Nephron (organoid): ENCODE data around the gene DRICH1.
"Not testable (repeated sequence)": the region's sequence is repeated elsewhere in the genome, so short reads cannot be mapped to it uniquely, and the experiment has no call there.

Experiments used
- H3K27ac Mint-ChIP-seq, 3 experiments: 2 replicates each; pipeline ENCODE4 v1.8.0; 2020; ENCODE audit warnings: mixed read lengths in 3 of 3, mild to moderate bottlenecking in 2 of 3, moderate library complexity in 1 of 3
- H3K27me3 Mint-ChIP-seq: 2 replicates; pipeline ENCODE4 v1.8.0; 2021; ENCODE audit warnings: low read depth, mild to moderate bottlenecking, moderate library complexity, mixed read lengths
- H3K36me3 Mint-ChIP-seq: 2 replicates; pipeline ENCODE4 v1.8.0; 2020; ENCODE audit warnings: low read depth, mixed read lengths
- H3K4me1 Mint-ChIP-seq: 2 replicates; pipeline ENCODE4 v1.8.0; 2020; ENCODE audit warnings: mixed read lengths
- H3K4me3 Mint-ChIP-seq, 3 experiments: 2 replicates each; pipeline ENCODE4 v1.8.0; 2020; ENCODE audit warnings: mild to moderate bottlenecking in 3 of 3, mixed read lengths in 3 of 3, moderate library complexity in 2 of 3
- H3K9me3 Mint-ChIP-seq: 2 replicates; pipeline ENCODE4 v1.8.0; 2020; ENCODE audit warnings: mixed read lengths
- TF ChIP-seq, protein P1 (sequence below), 3 experiments: fragments of 200-600 bp; sonication (generic); IDR thresholded peaks; one replicate each; pipeline ENCODE4 v1.5.0; 2021; ENCODE audit warnings: antibody characterized with exemption in 3 of 3; ENCODE audit not compliant: unreplicated experiment in 3 of 3

The DRICH1 gene

DNA sequence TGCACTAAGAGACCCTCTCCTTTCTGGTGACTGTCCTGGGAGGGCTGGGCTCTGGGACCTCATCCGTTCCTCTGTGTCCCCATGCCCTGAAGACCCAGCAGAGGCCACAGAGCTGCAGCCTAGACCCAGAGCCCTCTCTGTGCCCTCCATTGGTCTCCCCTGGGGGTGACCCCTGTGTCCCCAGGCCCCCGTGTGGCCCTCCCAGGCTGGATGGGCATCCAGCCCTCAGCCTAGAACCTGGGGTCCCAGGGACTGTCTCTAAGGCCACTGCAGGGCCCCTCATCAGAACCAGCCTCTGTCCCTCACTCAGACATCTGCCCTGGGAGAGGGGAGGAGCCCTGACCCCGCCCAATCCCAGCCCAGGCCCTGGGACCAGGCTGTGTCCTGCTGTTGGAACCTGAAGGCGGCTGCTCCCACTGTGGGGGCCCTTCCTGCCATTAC is 57.7 kb downstream of the DRICH1 start:
- peaks cover 16% of the 10 kb centered on the region for H3K27me3 Mint-ChIP-seq
- no peaks in the 10 kb centered on the region for H3K36me3 Mint-ChIP-seq
- TF ChIP-seq, protein P1, sequence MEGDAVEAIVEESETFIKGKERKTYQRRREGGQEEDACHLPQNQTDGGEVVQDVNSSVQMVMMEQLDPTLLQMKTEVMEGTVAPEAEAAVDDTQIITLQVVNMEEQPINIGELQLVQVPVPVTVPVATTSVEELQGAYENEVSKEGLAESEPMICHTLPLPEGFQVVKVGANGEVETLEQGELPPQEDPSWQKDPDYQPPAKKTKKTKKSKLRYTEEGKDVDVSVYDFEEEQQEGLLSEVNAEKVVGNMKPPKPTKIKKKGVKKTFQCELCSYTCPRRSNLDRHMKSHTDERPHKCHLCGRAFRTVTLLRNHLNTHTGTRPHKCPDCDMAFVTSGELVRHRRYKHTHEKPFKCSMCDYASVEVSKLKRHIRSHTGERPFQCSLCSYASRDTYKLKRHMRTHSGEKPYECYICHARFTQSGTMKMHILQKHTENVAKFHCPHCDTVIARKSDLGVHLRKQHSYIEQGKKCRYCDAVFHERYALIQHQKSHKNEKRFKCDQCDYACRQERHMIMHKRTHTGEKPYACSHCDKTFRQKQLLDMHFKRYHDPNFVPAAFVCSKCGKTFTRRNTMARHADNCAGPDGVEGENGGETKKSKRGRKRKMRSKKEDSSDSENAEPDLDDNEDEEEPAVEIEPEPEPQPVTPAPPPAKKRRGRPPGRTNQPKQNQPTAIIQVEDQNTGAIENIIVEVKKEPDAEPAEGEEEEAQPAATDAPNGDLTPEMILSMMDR (IDR thresholded peaks at IDR 0.05; ENCODE audit: unreplicated experiment in 3 of 3) = no peak
- no peaks in the 10 kb centered on the region for H3K4me1 Mint-ChIP-seq
- H3K4me3 Mint-ChIP-seq = no peak overlapping the region
- peaks cover 4% of the 10 kb centered on the region for H3K9me3 Mint-ChIP-seq
- no peak overlapping the region for H3K27ac Mint-ChIP-seq

DNA sequence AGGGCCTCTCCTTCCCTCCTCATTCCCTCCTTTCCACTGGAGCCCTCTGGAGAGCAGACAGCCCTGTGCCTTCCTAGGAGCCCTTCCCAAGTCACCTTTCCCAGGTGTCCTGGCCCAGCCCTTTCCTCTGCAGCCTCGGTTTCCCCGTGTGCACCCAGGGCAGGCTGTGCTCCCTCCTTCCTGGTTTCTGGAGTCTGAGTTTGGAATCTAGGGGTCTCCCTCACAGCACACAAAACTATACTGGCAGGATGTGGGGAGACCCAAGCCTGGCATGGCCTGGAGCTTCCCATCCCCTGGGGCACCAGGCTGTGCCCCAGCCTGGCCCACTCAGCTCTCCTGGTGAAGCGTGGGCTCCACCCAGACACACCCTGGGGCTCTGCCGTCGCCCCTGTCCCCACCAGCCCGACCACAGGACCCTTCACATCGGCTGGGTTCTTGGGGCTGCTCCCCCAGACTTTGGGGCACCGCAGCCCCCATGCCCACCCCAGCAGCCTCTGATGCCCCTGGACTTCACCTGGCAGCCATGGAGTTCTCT is 58.4 kb downstream of the DRICH1 start:
- not testable (repeated sequence) for H3K4me3 Mint-ChIP-seq, H3K9me3 Mint-ChIP-seq, H3K36me3 Mint-ChIP-seq, H3K27ac Mint-ChIP-seq, H3K4me1 Mint-ChIP-seq
- peaks cover 16% of the 10 kb centered on the region for H3K27me3 Mint-ChIP-seq

DNA sequence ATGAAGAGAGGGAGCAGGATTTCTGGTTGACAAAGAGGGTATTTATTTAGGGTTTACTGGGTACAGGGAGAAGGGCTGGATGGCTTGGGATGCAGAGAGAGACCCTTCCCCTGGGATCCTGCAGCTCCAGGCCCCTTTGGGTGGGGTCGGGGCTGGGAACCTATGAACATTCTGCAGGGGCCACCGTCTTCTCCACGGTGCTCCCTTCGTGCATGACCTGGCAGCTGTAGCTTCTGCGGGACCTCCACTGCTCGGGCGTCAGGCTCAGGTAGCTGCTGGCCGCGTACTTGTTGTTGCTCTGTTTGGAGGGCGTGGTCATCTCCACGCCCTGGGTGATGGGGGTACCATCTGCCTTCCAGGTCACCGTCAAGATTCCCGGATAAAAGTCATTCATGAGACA is 59.0 kb downstream of the DRICH1 start:
- H3K4me3 Mint-ChIP-seq, H3K36me3 Mint-ChIP-seq, H3K4me1 Mint-ChIP-seq, H3K9me3 Mint-ChIP-seq, H3K27ac Mint-ChIP-seq: not testable (repeated sequence)
- H3K27me3 Mint-ChIP-seq = peaks cover 16% of the 10 kb centered on the region

DNA sequence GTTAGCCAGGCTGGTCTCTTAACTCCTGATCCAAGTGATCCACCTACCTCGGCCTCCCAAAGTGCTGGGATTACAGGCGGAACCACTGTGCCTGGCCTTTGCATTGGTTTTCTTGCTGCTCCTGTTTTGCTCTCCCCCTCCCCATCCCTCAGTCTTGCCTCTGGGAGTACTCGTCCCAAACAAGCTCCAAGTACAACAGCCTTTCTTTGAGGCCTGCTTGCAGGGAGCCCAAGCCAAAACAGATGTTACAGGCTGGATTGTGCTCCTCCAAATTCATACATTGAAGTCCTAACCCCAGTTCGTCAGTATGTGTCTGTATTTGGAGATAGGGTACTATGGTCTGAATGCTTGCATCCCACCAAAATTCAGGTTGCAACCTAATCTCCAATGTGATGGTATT is 60.6 kb downstream of the DRICH1 start:
- TF ChIP-seq, protein P1 (IDR thresholded peaks at IDR 0.05; ENCODE audit: unreplicated experiment in 3 of 3) = no peak

DNA sequence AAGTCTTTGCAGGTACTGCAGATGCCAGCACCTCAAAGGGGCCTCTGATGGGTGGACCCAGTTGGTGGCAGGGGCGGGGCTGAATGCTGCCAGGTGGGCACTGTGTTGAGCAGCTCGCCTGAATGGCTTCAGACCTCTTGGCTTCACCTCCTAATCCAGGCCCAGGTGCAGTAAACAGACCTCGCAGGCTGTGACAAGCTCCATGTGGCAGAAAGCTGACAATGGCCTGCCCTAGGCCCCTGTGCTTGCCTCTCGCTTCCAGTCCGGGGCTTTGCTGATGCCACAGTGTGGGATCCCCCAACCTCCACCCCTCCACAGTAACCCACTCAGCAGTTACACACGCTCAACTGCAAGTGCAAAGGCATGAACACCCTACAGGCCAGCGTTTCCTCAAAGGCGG is 61.4 kb downstream of the DRICH1 start:
- peak overlapping the region in 1 of 3 experiments; percentile 76 for H3K27ac Mint-ChIP-seq

More for the DNA sequence above, 60.6 kb downstream of the DRICH1 start:
- H3K27me3 Mint-ChIP-seq = peaks cover 16% of the 10 kb centered on the region
- peaks cover 4% of the 10 kb centered on the region for H3K9me3 Mint-ChIP-seq
- peak overlapping the region in 1 of 3 experiments; percentile 46 for H3K27ac Mint-ChIP-seq
- H3K36me3 Mint-ChIP-seq = no peaks in the 10 kb centered on the region
- H3K4me1 Mint-ChIP-seq = peaks cover 4% of the 10 kb centered on the region
- H3K4me3 Mint-ChIP-seq = no peak overlapping the region

DNA sequence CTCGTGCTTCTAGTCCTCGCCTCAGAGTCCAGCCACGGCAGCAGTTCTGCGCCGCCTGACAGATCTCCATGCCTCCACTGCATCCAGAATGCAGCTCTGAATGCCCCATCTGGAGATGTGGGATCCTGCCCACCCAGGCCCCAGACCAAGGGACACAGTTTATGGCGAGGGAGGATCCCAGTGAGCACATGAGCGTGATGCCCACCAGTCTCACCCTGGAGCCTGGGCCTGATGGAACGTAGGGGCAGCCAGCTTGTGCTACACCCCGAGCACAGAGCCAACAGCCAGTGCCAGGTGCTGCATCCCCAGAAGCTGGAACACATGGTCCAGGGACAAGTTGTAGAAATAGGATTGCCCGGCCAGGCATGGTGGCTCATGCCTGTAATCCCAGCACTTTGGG is 62.4 kb downstream of the DRICH1 start:
- TF ChIP-seq, protein P1 (IDR thresholded peaks at IDR 0.05; ENCODE audit: unreplicated experiment in 3 of 3) = no peak
- H3K9me3 Mint-ChIP-seq = peaks cover 4% of the 10 kb centered on the region
- peaks cover 10% of the 10 kb centered on the region for H3K4me1 Mint-ChIP-seq
- H3K27me3 Mint-ChIP-seq = peaks cover 22% of the 10 kb centered on the region
- no peak overlapping the region for H3K4me3 Mint-ChIP-seq
- H3K27ac Mint-ChIP-seq = no peak overlapping the region
- no peaks in the 10 kb centered on the region for H3K36me3 Mint-ChIP-seq

More for the DNA sequence above, 61.4 kb downstream of the DRICH1 start:
- TF ChIP-seq, protein P1 (IDR thresholded peaks at IDR 0.05; ENCODE audit: unreplicated experiment in 3 of 3) = no peak
- Mint-ChIP-seq H3K27me3 (peaks cover 18% of the 10 kb centered on the region), H3K4me3 (no peak overlapping the region), H3K4me1 (peaks cover 7% of the 10 kb centered on the region), H3K9me3 (peaks cover 4% of the 10 kb centered on the region), H3K36me3 (no peaks in the 10 kb centered on the region)

DNA sequence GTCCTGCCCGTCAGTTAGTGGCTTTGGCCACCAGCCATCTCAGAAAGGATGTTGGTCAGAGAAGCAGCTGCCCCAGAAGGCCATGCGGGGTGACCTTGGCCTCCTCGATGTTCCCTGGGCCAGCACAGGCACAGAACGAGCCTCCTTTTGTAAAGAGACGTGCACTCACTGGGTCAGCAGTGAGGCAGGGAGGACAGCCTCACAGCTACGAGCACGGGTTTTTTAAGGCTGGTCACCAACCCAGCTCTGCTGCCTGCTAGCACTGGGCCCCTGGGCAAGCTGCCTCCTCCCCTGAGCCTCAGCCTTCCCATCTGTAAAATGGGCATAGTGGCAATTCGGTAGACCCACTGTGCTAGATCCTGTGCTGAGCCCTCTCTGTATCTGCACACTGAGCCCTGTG is 62.8 kb downstream of the DRICH1 start:
- no peak overlapping the region for H3K27ac Mint-ChIP-seq
- TF ChIP-seq, protein P1 (IDR thresholded peaks at IDR 0.05; ENCODE audit: unreplicated experiment in 3 of 3) = no peak

More for the DNA sequence above, 62.8 kb downstream of the DRICH1 start:
- peaks cover 10% of the 10 kb centered on the region for H3K4me1 Mint-ChIP-seq
- peaks cover 4% of the 10 kb centered on the region for H3K9me3 Mint-ChIP-seq
- no peaks in the 10 kb centered on the region for H3K36me3 Mint-ChIP-seq
- no peak overlapping the region for H3K4me3 Mint-ChIP-seq
- H3K27me3 Mint-ChIP-seq = peaks cover 22% of the 10 kb centered on the region
